ENCODE results near the gene ART4.

ART4 gene

DNA sequence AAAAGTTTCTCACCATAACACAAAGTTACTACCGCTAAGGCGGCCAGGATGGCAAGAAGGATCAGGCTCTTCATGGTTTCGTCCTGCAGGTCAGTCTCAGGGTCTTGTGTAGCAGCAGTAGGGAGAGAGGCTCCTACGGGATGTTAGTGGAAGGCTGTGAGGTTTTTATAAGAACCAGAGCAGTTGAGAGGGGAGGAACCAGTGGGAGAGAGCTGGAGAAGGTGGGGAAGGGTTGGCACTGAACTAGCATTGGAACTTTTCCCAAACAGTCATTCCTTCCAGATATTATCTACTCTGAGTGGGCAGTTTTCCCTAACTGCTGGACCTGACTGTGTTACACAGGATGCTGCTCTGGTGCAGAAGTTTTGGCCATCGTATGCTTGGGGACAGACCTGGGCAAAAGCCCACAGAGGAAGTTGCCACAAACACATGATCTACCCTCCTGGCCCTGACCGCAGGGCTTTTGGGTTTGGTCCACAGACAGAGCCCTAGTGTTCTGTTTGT is 42.4 kb upstream of the ART4 start, which contains the start of gene MGP:
MGP (minus strand) TSS at position 137 of the 504 bp plus-strand sequence; CDS start at position 74, 63 bp downstream.
- Histone ChIP-seq H4K8ac (ENCODE audit: low read length) (no peak within 1 kb of the TSS), H3K4me1 (ENCODE audit: control insufficient read depth, insufficient read depth, low read depth, low read length) (no peaks in the 10 kb centered on the region), H4K91ac (ENCODE audit: low read length) (no peak within 1 kb of the TSS), H3K27ac (ENCODE audit: low read length, poor library complexity, severe bottlenecking) (no peak within 1 kb of the TSS), H2AFZ (ENCODE audit: low read depth, low read length) (no peak within 1 kb of the TSS), H3K9ac (ENCODE audit: low read length) (peak within 1 kb of the TSS; percentile 75), H2BK15ac (ENCODE audit: low read depth, poor library complexity, severe bottlenecking) (no peak within 1 kb of the TSS), H3K4me3 (ENCODE audit: insufficient read depth in 1 of 2, low read depth in 1 of 2, low read length in 2 of 2) (peak within 1 kb of the TSS in 1 of 2 experiments; percentile 71), H2BK120ac (ENCODE audit: low read depth, low read length) (no peak within 1 kb of the TSS), H3K79me1 (replicated peaks; ENCODE audit: low read length, poor library complexity, severe bottlenecking) (no peaks in the 10 kb centered on the region), H3K23ac (ENCODE audit: low read length in 2 of 2) (no peak within 1 kb of the TSS), H3K36me3 (ENCODE audit: control insufficient read depth in 1 of 2, insufficient read depth in 2 of 2, low read depth in 1 of 2, low read length in 2 of 2) (no peaks in the 10 kb centered on the region), H2BK12ac (ENCODE audit: low read length in 2 of 2) (no peak within 1 kb of the TSS), H3K9me3 (ENCODE audit: control insufficient read depth, low read length) (no peaks in the 10 kb centered on the region), H3K18ac (ENCODE audit: low read depth in 1 of 2, low read length in 2 of 2) (peak within 1 kb of the TSS in 1 of 2 experiments; percentile 16), H3K27me3 (ENCODE audit: control insufficient read depth in 1 of 2, insufficient read depth in 1 of 2, low read length in 2 of 2) (no peaks in the 10 kb centered on the region), H3K14ac (ENCODE audit: low read length in 2 of 2) (no peak within 1 kb of the TSS), H2AK5ac (ENCODE audit: low read length, severe bottlenecking) (no peak within 1 kb of the TSS), H3K4me2 (ENCODE audit: low read length, poor library complexity, severe bottlenecking) (peak within 1 kb of the TSS; percentile 3), H3K4ac (ENCODE audit: low read depth in 1 of 2, low read length in 2 of 2) (no peak within 1 kb of the TSS), H2BK5ac (ENCODE audit: low read depth, low read length, poor library complexity, severe bottlenecking) (no peak within 1 kb of the TSS)
- DNase-seq: no peak
- WGBS: 92% methylated on average over 5 of the region's 6 CpGs

DNA sequence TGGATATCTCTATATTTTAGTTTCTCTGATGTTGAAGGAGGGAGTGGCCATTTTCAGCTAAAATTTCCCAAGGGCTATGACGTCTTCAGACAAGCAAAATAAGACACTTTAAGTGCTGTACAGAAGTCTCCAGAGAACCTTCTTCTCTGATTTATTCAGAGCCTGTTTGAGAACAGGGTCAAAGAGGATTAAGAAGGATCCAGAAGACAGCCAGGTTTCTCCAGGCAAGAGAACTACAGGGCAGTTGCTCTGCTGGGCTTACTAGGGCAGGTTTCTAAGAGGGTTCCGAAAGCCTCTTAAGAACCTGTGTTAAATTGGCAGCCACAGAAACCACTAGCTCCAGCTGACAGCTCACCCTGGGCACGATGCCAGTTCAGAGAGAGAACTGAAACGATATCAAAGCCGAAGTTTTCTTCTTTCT is 41.1 kb upstream of the ART4 start:
- Histone ChIP-seq H3K27me3 (ENCODE audit: control insufficient read depth in 1 of 2, insufficient read depth in 1 of 2, low read length in 2 of 2) (no peaks in the 10 kb centered on the region), H2AFZ (ENCODE audit: low read depth, low read length) (no peak overlapping the region)
- 43% methylated on average over 4 of the region's 5 CpGs for WGBS

DNA sequence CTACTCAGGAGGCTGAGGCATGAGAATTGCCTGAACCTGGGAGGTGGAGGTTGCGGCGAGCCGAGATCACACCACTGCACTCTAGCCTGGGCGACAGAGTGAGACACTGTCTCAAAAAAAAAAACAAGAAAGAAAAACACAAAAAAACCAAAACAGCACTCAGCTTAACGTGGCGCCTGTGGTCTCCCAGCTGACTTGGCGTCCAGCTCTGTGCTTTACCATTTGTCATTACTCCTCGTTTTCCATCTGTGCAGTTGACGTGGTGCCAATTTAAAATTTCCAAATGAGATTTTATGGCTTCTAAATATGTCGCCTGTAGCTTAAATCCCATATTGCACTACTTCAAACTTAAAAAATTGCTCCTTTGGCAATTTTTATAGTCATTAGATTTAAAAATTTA is 40.4 kb upstream of the ART4 start:
- no peaks in the 10 kb centered on the region for H3K36me3 ChIP-seq (ENCODE audit: control insufficient read depth in 1 of 2, insufficient read depth in 2 of 2, low read depth in 1 of 2, low read length in 2 of 2)
- H3K4me3 ChIP-seq (ENCODE audit: insufficient read depth in 1 of 2, low read depth in 1 of 2, low read length in 2 of 2): no peak overlapping the region
- no peak overlapping the region for H3K23ac ChIP-seq (ENCODE audit: low read length in 2 of 2)
- H3K4ac ChIP-seq (ENCODE audit: low read depth in 1 of 2, low read length in 2 of 2): no peak overlapping the region
- no peaks in the 10 kb centered on the region for H3K4me1 ChIP-seq (ENCODE audit: control insufficient read depth, insufficient read depth, low read depth, low read length)
- no peak overlapping the region for H3K14ac ChIP-seq (ENCODE audit: low read length in 2 of 2)
- H3K9me3 ChIP-seq (ENCODE audit: control insufficient read depth, low read length): no peaks in the 10 kb centered on the region
- peak overlapping the region; percentile 75 for H3K9ac ChIP-seq (ENCODE audit: low read length)
- no peaks in the 10 kb centered on the region for H3K27me3 ChIP-seq (ENCODE audit: control insufficient read depth in 1 of 2, insufficient read depth in 1 of 2, low read length in 2 of 2)
- H2BK120ac ChIP-seq (ENCODE audit: low read depth, low read length): no peak overlapping the region
- no peak overlapping the region for H2BK15ac ChIP-seq (ENCODE audit: low read depth, poor library complexity, severe bottlenecking)
- WGBS: 96% methylated on average over 9 of the region's 10 CpGs
- no peak overlapping the region for H4K91ac ChIP-seq (ENCODE audit: low read length)
- no peak overlapping the region for H3K4me2 ChIP-seq (ENCODE audit: low read length, poor library complexity, severe bottlenecking)
- H4K8ac ChIP-seq (ENCODE audit: low read length): no peak overlapping the region
- no peak overlapping the region for H3K18ac ChIP-seq (ENCODE audit: low read depth in 1 of 2, low read length in 2 of 2)
- DNase-seq: no peak
- no peak overlapping the region for H2BK5ac ChIP-seq (ENCODE audit: low read depth, low read length, poor library complexity, severe bottlenecking)
- H2AK5ac ChIP-seq (ENCODE audit: low read length, severe bottlenecking): no peak overlapping the region
- no peak overlapping the region for H3K27ac ChIP-seq (ENCODE audit: low read length, poor library complexity, severe bottlenecking)
- no peak overlapping the region for H2AFZ ChIP-seq (ENCODE audit: low read depth, low read length)
- H3K79me1 ChIP-seq (replicated peaks; ENCODE audit: low read length, poor library complexity, severe bottlenecking): no peaks in the 10 kb centered on the region
- H2BK12ac ChIP-seq (ENCODE audit: low read length in 2 of 2): no peak overlapping the region

More for the DNA sequence above, 41.1 kb upstream of the ART4 start:
- H3K27ac ChIP-seq (ENCODE audit: low read length, poor library complexity, severe bottlenecking): peak overlapping the region; percentile 54
- peak overlapping the region; percentile 3 for H3K4me2 ChIP-seq (ENCODE audit: low read length, poor library complexity, severe bottlenecking)
- H2BK120ac ChIP-seq (ENCODE audit: low read depth, low read length): no peak overlapping the region
- peak overlapping the region in 1 of 2 experiments; percentile 71 for H3K4me3 ChIP-seq (ENCODE audit: insufficient read depth in 1 of 2, low read depth in 1 of 2, low read length in 2 of 2)
- no peaks in the 10 kb centered on the region for H3K9me3 ChIP-seq (ENCODE audit: control insufficient read depth, low read length)
- no peak overlapping the region for H2BK5ac ChIP-seq (ENCODE audit: low read depth, low read length, poor library complexity, severe bottlenecking)
- no peak overlapping the region for H2BK15ac ChIP-seq (ENCODE audit: low read depth, poor library complexity, severe bottlenecking)
- no peaks in the 10 kb centered on the region for H3K36me3 ChIP-seq (ENCODE audit: control insufficient read depth in 1 of 2, insufficient read depth in 2 of 2, low read depth in 1 of 2, low read length in 2 of 2)
- no peaks in the 10 kb centered on the region for H3K79me1 ChIP-seq (replicated peaks; ENCODE audit: low read length, poor library complexity, severe bottlenecking)
- H3K9ac ChIP-seq (ENCODE audit: low read length): peak overlapping the region; percentile 75
- no peak overlapping the region for H3K18ac ChIP-seq (ENCODE audit: low read depth in 1 of 2, low read length in 2 of 2)
- no peak overlapping the region for H4K91ac ChIP-seq (ENCODE audit: low read length)
- no peak overlapping the region for H4K8ac ChIP-seq (ENCODE audit: low read length)
- no peak overlapping the region for H3K4ac ChIP-seq (ENCODE audit: low read depth in 1 of 2, low read length in 2 of 2)
- no peak overlapping the region for H3K23ac ChIP-seq (ENCODE audit: low read length in 2 of 2)
- DNase-seq: peak; percentile 69
- no peak overlapping the region for H3K14ac ChIP-seq (ENCODE audit: low read length in 2 of 2)
- H2BK12ac ChIP-seq (ENCODE audit: low read length in 2 of 2): no peak overlapping the region
- H2AK5ac ChIP-seq (ENCODE audit: low read length, severe bottlenecking): no peak overlapping the region
- no peaks in the 10 kb centered on the region for H3K4me1 ChIP-seq (ENCODE audit: control insufficient read depth, insufficient read depth, low read depth, low read length)

DNA sequence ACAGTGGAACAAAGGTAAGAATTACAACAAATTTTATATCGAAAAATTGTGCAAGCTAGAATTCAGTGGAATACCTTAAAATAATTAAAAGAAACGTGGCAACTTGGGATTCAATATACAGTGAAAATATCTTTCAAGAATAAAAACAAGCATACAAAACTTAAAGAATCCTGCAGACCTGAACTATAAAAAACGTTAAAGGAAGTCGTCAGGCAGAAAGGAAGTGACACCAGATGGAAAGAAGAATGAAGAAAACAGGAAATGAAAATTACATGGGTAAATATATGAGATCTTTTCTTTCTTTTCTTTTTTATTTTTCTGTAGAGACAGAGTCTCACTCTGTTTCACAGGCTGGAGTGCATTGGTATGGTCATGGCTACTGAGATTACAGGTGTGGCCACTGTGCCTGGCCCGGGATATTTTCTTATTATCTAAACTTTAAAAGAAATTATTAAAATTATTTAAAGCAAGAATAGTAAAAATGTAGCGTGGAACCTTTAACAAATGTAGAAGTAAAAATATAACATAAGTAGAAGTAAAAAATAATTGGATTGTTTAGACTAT is 37.6 kb upstream of the ART4 start:
- Histone ChIP-seq H3K18ac (ENCODE audit: low read depth in 1 of 2, low read length in 2 of 2) (no peak overlapping the region), H2BK15ac (ENCODE audit: low read depth, poor library complexity, severe bottlenecking) (no peak overlapping the region), H3K23ac (ENCODE audit: low read length in 2 of 2) (no peak overlapping the region), H3K27me3 (ENCODE audit: control insufficient read depth in 1 of 2, insufficient read depth in 1 of 2, low read length in 2 of 2) (no peaks in the 10 kb centered on the region), H2BK120ac (ENCODE audit: low read depth, low read length) (no peak overlapping the region), H2BK5ac (ENCODE audit: low read depth, low read length, poor library complexity, severe bottlenecking) (no peak overlapping the region), H3K14ac (ENCODE audit: low read length in 2 of 2) (no peak overlapping the region), H3K9me3 (ENCODE audit: control insufficient read depth, low read length) (no peaks in the 10 kb centered on the region), H3K36me3 (ENCODE audit: control insufficient read depth in 1 of 2, insufficient read depth in 2 of 2, low read depth in 1 of 2, low read length in 2 of 2) (no peaks in the 10 kb centered on the region), H4K91ac (ENCODE audit: low read length) (no peak overlapping the region), H2BK12ac (ENCODE audit: low read length in 2 of 2) (no peak overlapping the region), H3K4me3 (ENCODE audit: insufficient read depth in 1 of 2, low read depth in 1 of 2, low read length in 2 of 2) (no peak overlapping the region), H2AFZ (ENCODE audit: low read depth, low read length) (no peak overlapping the region), H3K79me1 (replicated peaks; ENCODE audit: low read length, poor library complexity, severe bottlenecking) (no peaks in the 10 kb centered on the region), H3K27ac (ENCODE audit: low read length, poor library complexity, severe bottlenecking) (no peak overlapping the region), H3K4me2 (ENCODE audit: low read length, poor library complexity, severe bottlenecking) (no peak overlapping the region), H3K4me1 (ENCODE audit: control insufficient read depth, insufficient read depth, low read depth, low read length) (no peaks in the 10 kb centered on the region), H3K4ac (ENCODE audit: low read depth in 1 of 2, low read length in 2 of 2) (no peak overlapping the region), H2AK5ac (ENCODE audit: low read length, severe bottlenecking) (no peak overlapping the region), H4K8ac (ENCODE audit: low read length) (no peak overlapping the region), H3K9ac (ENCODE audit: low read length) (no peak overlapping the region)
- 93% methylated on average over 2 of the region's 6 CpGs for WGBS
- DNase-seq: no peak
